Endothelial cell of umbilical vein (primary cell): ENCODE measurements around the gene URGCP. TPM values are rescaled to one million over a fixed set of nuclear protein-coding genes. Genes with fewer than 3 reads are reported as not detected.
A peak's percentile ranks its signal among the peaks of the same experiment; 100 is the strongest.

Experiments used
- BruUV-seq: library from RNA; stranded (reverse); fragments of 400-500 nt; replicated peaks from 2 replicates; lab custom pipeline; 2021; lab: Mats Ljungman, UMichigan
- CTCF ChIA-PET: fragments of 300-600, 350-600 bp; sonication (Branson Sonifier 250); formaldehyde crosslinking; loops from one replicate; lab custom pipeline; 2021; ENCODE audit warnings: antibody characterized with exemption, inconsistent platforms; lab: Charles Lee
- POLR2A ChIA-PET: fragments of 300-600, 350-600 bp; sonication (Branson Sonifier 250); formaldehyde crosslinking; loops from one replicate; lab custom pipeline; 2021; ENCODE audit warnings: antibody characterized with exemption, inconsistent platforms; lab: Charles Lee
- DNase-seq: peaks from one replicate; pipeline ENCODE4 v3.0.0-alpha.2; 2011; ENCODE audit warnings: low read depth, low spot score
- FAIRE-seq: peaks from 2 replicates; lab custom pipeline; 2011; peaks lifted over from hg19 to GRCh38; lab: Jason Lieb, UNC
- H2AFZ ChIP-seq: 2 replicates; pipeline ENCODE4 v1.6.0; 2012; ENCODE audit warnings: low read depth, low read length, control low read depth, inconsistent platforms
- H3K27ac ChIP-seq: 2 replicates; pipeline ENCODE4 v1.5.1; 2011; ENCODE audit warnings: low read depth, mild to moderate bottlenecking, control low read depth, low read length, moderate library complexity; ENCODE audit not compliant: insufficient read depth
- H3K27me3 ChIP-seq, 2 experiments: 2 replicates each; pipeline versions ENCODE4 v1.6.0 to v1.6.1; 2011; ENCODE audit warnings: low read length in 2 of 2, mixed read lengths in 1 of 2; ENCODE audit not compliant: control insufficient read depth in 2 of 2, insufficient read depth in 2 of 2
- H3K36me3 ChIP-seq, 2 experiments: 2 replicates in 1 of 2; 3 replicates in 1 of 2; pipeline ENCODE4 v1.5.1; 2011; ENCODE audit warnings: low read length in 2 of 2, mild to moderate bottlenecking in 1 of 2, moderate library complexity in 1 of 2; ENCODE audit not compliant: control insufficient read depth in 2 of 2, insufficient read depth in 2 of 2; ENCODE audit errors: extremely low read depth in 1 of 2
- H3K4me1 ChIP-seq: 3 replicates; pipeline ENCODE4 v1.5.1; 2011; ENCODE audit warnings: mild to moderate bottlenecking, low read length; ENCODE audit not compliant: control insufficient read depth, insufficient read depth; ENCODE audit errors: extremely low read depth
- H3K4me2 ChIP-seq: 2 replicates; pipeline ENCODE4 v1.6.1; 2011; ENCODE audit warnings: low read length, control low read depth, mixed read lengths; ENCODE audit not compliant: insufficient read depth
- H3K4me3 ChIP-seq, 3 experiments: fragments of 200-600 bp in 1 of 3; sonication (generic), shearing (Covaris generic) in 1 of 3; replicated peaks in 1 of 3; 2 replicates each; pipeline ENCODE4 v1.5.1; 2011 to 2016; ENCODE audit warnings: control low read depth in 3 of 3, low read length in 3 of 3, mild to moderate bottlenecking in 2 of 3, inconsistent platforms in 1 of 3, low read depth in 1 of 3, moderate library complexity in 1 of 3; ENCODE audit not compliant: insufficient read depth in 1 of 3
- H3K79me2 ChIP-seq: 2 replicates; pipeline ENCODE4 v1.6.0; 2012; ENCODE audit warnings: low read length, inconsistent platforms; ENCODE audit not compliant: control insufficient read depth, insufficient read depth
- H3K9ac ChIP-seq: replicated peaks from 2 replicates; pipeline ENCODE3; 2011; ENCODE audit warnings: low read length, control low read depth; ENCODE audit not compliant: insufficient read depth; ENCODE audit errors: extremely low read depth
- H3K9me1 ChIP-seq: replicated peaks from 3 replicates; pipeline ENCODE4 v1.6.0; 2011; ENCODE audit warnings: mild to moderate bottlenecking, low read length; ENCODE audit not compliant: control insufficient read depth, insufficient read depth; ENCODE audit errors: extremely low read depth
- H3K9me3 ChIP-seq: replicated peaks from 2 replicates; pipeline ENCODE4 v1.5.1; 2012; ENCODE audit warnings: low read length, inconsistent platforms; ENCODE audit not compliant: control insufficient read depth, insufficient read depth
- H4K20me1 ChIP-seq: replicated peaks from 2 replicates; pipeline ENCODE3; 2011; ENCODE audit warnings: mild to moderate bottlenecking, low read length; ENCODE audit not compliant: control insufficient read depth, insufficient read depth; ENCODE audit errors: extremely low read depth
- CTCF ChIP-seq, 2 donors: IDR thresholded peaks; 1 replicate in 1 of 2; 2 replicates in 1 of 2; pipeline ENCODE4 v1.5.1; 2011; ENCODE audit warnings: low read length in 2 of 2, mild to moderate bottlenecking in 2 of 2, moderate library complexity in 2 of 2, control low read depth in 1 of 2, inconsistent platforms in 1 of 2, low read depth in 1 of 2; ENCODE audit not compliant: insufficient read depth in 1 of 2; ENCODE audit errors: extremely low read depth in 1 of 2
- EZH2 ChIP-seq: IDR thresholded peaks from 2 replicates; pipeline ENCODE4 v1.6.1; 2012; ENCODE audit warnings: borderline replicate concordance, low read depth, mild to moderate bottlenecking, moderate library complexity, low read length, inconsistent platforms; ENCODE audit not compliant: severe bottlenecking
- FOS ChIP-seq: IDR thresholded peaks from 2 replicates; pipeline ENCODE4 v1.6.1; 2011; ENCODE audit warnings: mild to moderate bottlenecking, low read length, moderate library complexity, borderline replicate concordance; ENCODE audit not compliant: insufficient read depth
- GATA2 ChIP-seq: IDR thresholded peaks from 2 replicates; pipeline ENCODE4 v1.7.0; 2011; ENCODE audit warnings: low read depth, mild to moderate bottlenecking, moderate library complexity, mixed read lengths, low read length; ENCODE audit not compliant: insufficient read length, insufficient read depth
- JUN ChIP-seq: IDR thresholded peaks from 2 replicates; pipeline ENCODE4 v1.6.1; 2011; ENCODE audit warnings: borderline replicate concordance, low read depth; ENCODE audit not compliant: insufficient read length, insufficient read depth
- MAX ChIP-seq: IDR thresholded peaks from 2 replicates; pipeline ENCODE4 v1.6.1; 2011; ENCODE audit not compliant: insufficient read depth, insufficient read length
- MYC ChIP-seq: IDR thresholded peaks from one replicate; pipeline ENCODE4 v1.6.1; 2011; ENCODE audit warnings: mild to moderate bottlenecking, low read depth, low read length
- POLR2A ChIP-seq: IDR thresholded peaks from 2 replicates; pipeline ENCODE4 v1.6.1; 2012; ENCODE audit warnings: low read depth, mild to moderate bottlenecking, control low read depth, low read length
- POLR2AphosphoS5 ChIP-seq: IDR thresholded peaks from 2 replicates; pipeline ENCODE4 v1.6.1; 2012; ENCODE audit warnings: low read depth, mild to moderate bottlenecking, control low read depth, low read length, moderate library complexity; ENCODE audit not compliant: insufficient read depth
- dilution Hi-C: fragments of 300-500 bp; cut with MboI; formaldehyde crosslinking; loops from one replicate; pipeline ENCODE4 v1.15.0; 2019; ENCODE audit warnings: low sequenced_read_pairs; ENCODE audit not compliant: extremely low pct_ligation_motif_present
- intact Hi-C: fragments of 100-400 bp; cut with micrococcal nuclease; formaldehyde crosslinking; loops from one replicate; pipeline ENCODE4 v1.10.0; 2022
- polyA plus RNA-seq, 4 experiments: library from polyadenylated mRNA; depleted of rRNA in 3 of 4; stranded (reverse) in 3 of 4; unstranded in 1 of 4; fragments of >200 nt; gene quantifications; 2 replicates each; pipeline versions ENCODE4 v1.2.1 to v1.2.3, GENCODE V29; 2011 to 2012; ENCODE audit warnings: missing spikeins in 1 of 4
- total RNA-seq: library from RNA; stranded (reverse); gene quantifications from 2 replicates; pipeline ENCODE4 v1.2.3, GENCODE V29; 2021

Gene URGCP
- total and polyA plus RNA-seq, 2 donors (not counting 3 experiments of a cell fraction or from before 2014, with no cell fraction given), result 13.1 to 25.3 TPM

GRCh38 chr7:43879477-43879876, 26.9 kb downstream of the URGCP start:
- no peaks in the 10 kb centered on the region for H3K9me1 ChIP-seq
- no TSS peak for BruUV-seq
- H3K79me2 ChIP-seq, result peaks cover 6% of the 10 kb centered on the region
- dilution Hi-C loops (no loop called here), intact Hi-C loops (loop anchor here (1.0 to 2.0 kb wide), 2 partner anchors 47 to 75 kb away; partner anchors contain the start of gene UBE2D4)
- POLR2A ChIA-PET, result interaction anchor here (2.2 kb wide), 1 partner anchor 10 kb away, joined by 10 read pairs; the partner anchor contains the start of gene MRPS24
- no peak overlapping the region for H2AFZ ChIP-seq
- no peaks in the 10 kb centered on the region for H4K20me1 ChIP-seq
- H3K36me3 ChIP-seq, result peaks cover 0 to 20% of the 10 kb centered on the region in 2 experiments
- peak; percentile 91 for FAIRE-seq
- DNase-seq, result peak; percentile 77
- H3K4me1 ChIP-seq, result peaks cover 30% of the 10 kb centered on the region
- CTCF ChIA-PET, result interaction anchor here (0.5 to 1.7 kb wide), 6 partner anchors 8 to 75 kb away, joined by 3 to 9 read pairs (median 4); partner anchors contain the start of gene MRPS24
- no peaks in the 10 kb centered on the region for H3K27me3 ChIP-seq
- no peak overlapping the region for H3K9ac ChIP-seq
- TF ChIP-seq FOS (peak; percentile 72), CTCF (IDR thresholded peaks at IDR 0.05; ENCODE audit: extremely low read depth in 1 of 2, insufficient read depth in 1 of 2, low read depth in 1 of 2, low read length in 2 of 2) (no peak), JUN (peak; percentile 21)
- H3K4me2 ChIP-seq, result peak overlapping the region; percentile 67
- H3K4me3 ChIP-seq, result no peak overlapping the region
- peak overlapping the region; percentile 58 for H3K27ac ChIP-seq
- H3K9me3 ChIP-seq, result no peaks in the 10 kb centered on the region

- H3K4me2 ChIP-seq, result peak overlapping the region; percentile 67
- H3K79me2 ChIP-seq, result peaks cover 6% of the 10 kb centered on the region
- no TSS peak for BruUV-seq
- CTCF ChIA-PET, result interaction anchor here (0.9 to 1.7 kb wide), 7 partner anchors 9 to 75 kb away, joined by 3 to 9 read pairs (median 4); partner anchors contain the start of gene MRPS24
- no peaks in the 10 kb centered on the region for H4K20me1 ChIP-seq
- H3K27me3 ChIP-seq, result no peaks in the 10 kb centered on the region
- peak; percentile 68 for DNase-seq
- POLR2A ChIA-PET, result interaction anchor here (2.2 kb wide), 1 partner anchor 9 kb away, joined by 10 read pairs; the partner anchor contains the start of gene MRPS24
- H3K27ac ChIP-seq, result peak overlapping the region; percentile 58
- no peaks in the 10 kb centered on the region for H3K9me3 ChIP-seq
- peak overlapping the region in 1 of 3 experiments; percentile 4 for H3K4me3 ChIP-seq
- peak; percentile 92 for FAIRE-seq
- TF ChIP-seq POLR2AphosphoS5, result peak; percentile 61
- TF ChIP-seq FOS, result no peak
- no peak for TF ChIP-seq POLR2A
- peak; percentile 22 for TF ChIP-seq GATA2
- TF ChIP-seq CTCF (IDR thresholded peaks at IDR 0.05; ENCODE audit: extremely low read depth in 1 of 2, insufficient read depth in 1 of 2, low read depth in 1 of 2, low read length in 2 of 2), result no peak
- no peak for TF ChIP-seq MAX
- TF ChIP-seq EZH2, result no peak
- no peak for TF ChIP-seq MYC
- no peak for TF ChIP-seq JUN
- peaks cover 30% of the 10 kb centered on the region for H3K4me1 ChIP-seq
- intact Hi-C loops (loop anchor here (1.0 to 2.0 kb wide), 2 partner anchors 47 to 76 kb away; partner anchors contain the start of gene UBE2D4), dilution Hi-C loops (no loop called here)
- H3K36me3 ChIP-seq, result peaks cover 0 to 20% of the 10 kb centered on the region in 2 experiments
- H3K9ac ChIP-seq, result no peak overlapping the region
- H2AFZ ChIP-seq, result no peak overlapping the region
- no peaks in the 10 kb centered on the region for H3K9me1 ChIP-seq
Measured at GRCh38 chr7:43878867-43879266, 27.5 kb downstream of the URGCP start.
